Activated CD4-positive, alpha-beta T cell treated with anti-CD3 and anti-CD28 coated beads, Interleukin-2, amount 50 U/mL, for 48 hours (primary cell): ENCODE results near the gene OSBPL3.

Source experiments
- DNase-seq, 2 experiments: peaks; one replicate each; pipeline ENCODE4 v3.0.0-alpha.2; 2020

OSBPL3 gene

DNA sequence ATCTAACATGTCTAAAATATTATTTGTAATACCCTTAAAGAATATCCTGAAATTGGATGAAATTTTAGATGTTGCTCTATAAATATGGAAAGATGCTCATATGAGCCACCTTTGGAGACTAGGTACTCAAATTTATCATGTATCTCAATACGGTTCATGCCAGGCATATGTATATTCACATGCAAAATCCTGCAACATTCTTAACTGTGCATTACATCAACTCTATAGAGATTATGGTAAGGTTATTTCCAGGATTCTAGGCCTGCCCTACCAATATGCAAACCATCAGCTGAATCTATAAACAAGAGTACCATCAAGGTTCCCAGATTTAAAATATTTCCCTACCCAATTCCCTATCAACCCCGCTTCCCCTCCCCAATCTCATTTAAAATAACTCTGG, 27.5 kb downstream of the OSBPL3 start:
- DNase-seq: no peak

DNA sequence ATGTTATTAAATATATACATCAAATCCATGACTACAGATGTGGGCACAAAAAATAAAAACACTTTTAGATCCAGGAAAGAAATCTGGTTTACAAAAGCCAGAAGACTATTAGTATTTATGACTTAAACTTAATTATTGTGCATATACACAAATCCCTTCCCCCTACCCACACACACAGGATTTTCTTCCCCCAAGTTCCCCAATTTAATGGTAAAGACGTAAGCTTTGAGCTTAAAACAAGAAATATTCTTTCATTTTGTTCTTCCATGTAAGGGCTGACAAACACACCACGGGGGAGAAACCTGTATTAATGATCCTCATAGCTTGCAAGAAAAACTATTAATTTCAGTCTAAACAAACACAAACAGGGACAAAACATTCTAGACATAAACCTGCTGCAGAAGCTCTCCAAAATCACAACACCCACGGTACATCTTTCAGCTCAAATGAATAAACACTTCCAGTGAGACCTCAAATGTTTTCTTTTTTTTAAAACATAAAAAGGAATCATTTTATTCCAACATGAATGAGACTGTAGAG, 28.5 kb downstream of the OSBPL3 start:
- no peak for DNase-seq

DNA sequence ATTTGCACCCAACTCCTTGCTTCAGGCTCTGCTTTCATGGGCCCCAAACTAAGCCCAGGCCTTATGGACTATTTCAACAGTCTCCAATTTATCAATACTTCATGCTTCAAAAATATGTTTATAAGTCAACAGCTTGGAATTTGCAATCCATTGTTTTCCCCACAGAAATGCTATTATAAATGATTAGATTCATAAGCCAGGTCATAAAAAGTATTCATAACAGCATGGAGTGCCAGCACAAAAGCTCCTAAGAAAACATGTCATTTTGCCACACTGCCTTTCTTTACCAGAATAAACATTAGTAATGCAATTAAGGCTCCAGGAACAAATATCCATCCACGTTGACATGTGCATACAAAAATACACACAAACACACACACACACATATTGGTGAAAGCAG, 30.1 kb downstream of the OSBPL3 start:
- DNase-seq: no peak

DNA sequence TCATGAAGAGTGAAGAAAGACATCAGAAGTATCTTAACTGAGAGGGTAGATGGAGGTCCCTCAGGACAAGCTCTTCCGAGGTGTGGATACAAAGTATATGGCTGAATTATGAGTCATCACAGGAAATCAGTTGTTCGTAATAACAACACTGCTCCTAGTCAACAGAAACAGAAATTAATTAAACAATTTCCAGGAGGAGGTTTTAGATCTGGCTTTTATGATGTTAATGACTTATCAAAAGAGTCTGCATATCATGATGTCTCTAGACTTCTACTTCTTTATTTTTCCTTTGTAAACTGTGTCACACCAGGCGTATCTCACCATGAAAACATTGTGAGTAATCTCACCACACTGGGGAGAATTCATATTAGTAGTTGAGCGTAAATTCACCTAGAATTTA, 31.2 kb downstream of the OSBPL3 start:
- no peak for DNase-seq

DNA sequence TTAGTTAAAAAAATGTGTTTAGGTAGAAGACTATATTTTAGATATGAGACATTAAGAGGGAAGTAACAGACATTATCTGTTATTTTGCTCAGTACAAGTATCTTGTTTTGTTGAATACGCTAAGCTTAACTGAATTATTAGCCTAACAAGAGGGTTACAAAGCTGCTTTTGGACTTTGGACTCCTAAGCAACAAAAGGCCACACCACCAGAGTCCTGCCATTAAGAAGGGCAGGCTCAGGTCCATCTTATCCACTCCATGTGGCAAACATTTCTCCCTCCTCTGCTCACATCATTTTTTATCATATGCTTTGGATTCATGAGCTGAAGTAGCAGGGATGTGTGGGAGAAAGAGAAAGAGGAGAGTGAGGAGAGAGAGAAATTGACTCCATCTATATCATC, 33.5 kb downstream of the OSBPL3 start:
- no peak for DNase-seq

DNA sequence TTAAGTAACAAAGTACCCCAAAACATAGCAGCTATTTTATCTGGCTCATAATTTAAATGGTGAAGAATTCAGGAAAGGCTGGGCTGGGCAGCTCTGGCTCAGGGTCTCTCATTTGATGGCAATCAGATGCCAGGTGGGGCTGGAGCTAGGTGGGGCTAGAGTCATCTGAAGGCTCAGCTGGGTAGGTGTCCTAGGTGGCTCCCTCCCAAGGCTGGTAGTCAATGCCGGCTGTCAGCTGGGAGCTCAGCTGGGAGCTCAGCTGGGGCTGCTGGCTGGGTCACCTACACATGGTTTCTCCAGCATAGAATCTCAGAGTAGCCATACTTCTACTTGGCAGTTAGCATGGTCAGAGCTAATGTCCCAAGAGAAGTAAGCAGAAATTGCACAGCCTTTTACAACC, 34.1 kb downstream of the OSBPL3 start:
- no peak for DNase-seq

DNA sequence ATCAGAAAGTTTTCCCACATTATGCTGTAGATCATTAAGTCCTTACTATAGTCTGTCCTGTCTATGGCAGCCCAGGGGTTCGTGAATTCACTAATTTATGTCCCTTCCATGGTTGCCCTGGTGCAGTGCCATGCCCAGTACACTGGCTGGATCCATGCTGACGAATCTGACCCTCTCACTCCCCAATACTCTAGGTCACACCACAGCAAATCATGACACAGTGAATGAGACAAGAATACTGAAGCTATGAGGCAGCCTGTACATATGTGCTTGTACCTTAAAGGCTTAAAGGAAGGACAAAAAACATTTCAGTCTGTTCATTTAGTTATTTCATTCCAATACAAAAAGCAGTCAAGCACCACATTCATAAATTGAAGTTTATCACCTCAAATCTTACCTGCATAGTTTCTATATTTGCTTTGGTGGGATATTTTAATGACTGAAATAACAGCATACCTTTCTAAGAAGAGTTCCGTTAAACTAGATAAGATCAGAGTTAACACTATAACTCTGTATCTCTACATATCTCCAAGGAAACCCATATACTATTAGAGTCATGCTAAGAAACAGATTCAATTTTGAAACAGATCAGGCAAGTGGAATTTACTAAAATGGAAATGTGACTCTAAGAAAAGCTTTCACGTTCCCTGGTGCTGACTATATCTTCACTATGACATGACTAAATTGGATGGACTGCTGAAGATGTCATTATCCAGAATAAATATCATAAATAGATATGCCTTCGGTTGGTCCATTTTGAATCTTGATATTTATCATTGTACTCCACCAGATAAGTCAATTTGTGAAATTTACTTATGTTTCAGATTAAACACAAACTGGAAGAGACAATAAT, 36.7 kb downstream of the OSBPL3 start:
- no peak for DNase-seq

DNA sequence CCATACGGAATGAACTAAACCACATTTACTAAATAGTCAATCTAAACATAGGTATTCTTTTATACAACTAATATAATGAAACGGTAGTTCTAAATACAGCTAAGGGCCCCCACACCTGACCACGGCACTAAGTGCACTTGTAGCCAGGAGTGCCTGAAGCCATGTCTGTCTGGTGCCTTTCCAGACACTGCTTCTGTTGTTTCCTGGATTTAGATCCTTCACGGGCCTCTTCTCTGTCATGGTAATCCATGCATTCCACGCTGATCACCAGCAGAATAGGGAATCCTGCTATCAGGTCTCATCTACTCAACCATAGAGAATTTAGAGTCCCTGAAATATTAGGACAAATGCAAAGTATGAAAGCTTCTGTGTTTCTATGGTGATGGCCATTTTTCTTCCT, 37.8 kb downstream of the OSBPL3 start:
- DNase-seq: no peak

DNA sequence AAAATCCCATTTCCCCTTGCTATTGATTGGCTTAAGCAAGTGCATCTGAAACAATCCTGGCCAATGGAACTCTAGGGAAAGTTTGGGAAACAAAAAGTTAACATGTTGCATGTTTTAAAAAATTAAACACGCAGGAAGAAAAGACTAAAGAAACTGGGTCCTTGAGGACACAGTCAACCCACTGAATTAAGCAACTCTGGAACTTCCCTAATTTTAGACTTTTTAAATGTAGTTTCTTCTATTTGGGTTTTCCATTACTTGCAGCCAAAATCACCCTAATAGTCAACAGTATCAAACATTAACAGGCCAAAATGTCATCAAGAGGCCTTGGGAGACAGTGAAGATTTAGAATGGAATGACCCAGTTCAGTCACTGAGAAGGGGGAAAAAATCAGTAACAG, 40.6 kb downstream of the OSBPL3 start:
- no peak for DNase-seq

DNA sequence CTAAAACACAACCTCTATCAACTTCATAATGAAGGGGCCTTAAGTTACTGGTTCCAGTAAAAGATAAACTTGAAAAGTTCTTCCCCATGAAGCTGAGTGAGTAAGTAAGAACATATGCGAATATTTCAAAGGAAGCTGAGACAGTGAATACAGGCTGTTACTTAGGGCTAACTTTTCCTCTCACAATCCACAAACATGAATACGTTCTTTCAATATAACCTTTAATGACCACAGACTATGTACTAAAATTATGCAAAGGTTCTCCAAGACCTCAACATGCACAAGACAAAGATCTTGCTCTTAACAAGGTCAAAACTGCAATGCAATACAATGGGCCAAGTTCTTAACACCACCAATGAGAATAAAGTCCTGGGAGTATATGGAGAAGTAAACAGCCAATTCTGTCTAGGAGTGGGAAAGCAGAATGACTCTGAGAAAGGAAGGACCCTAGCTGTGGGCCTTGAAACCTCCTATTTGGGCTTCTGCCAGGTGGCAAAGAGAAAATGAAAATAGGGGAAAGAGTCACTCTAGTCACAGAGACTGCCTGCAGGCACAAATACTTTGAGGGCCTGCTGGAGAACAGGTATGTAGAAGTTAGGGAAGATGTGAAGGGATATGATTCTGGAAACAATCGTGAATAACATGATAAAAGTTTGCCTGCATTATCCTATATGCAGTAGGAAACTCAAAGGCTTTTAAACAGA, 43.7 kb downstream of the OSBPL3 start:
- no peak for DNase-seq

DNA sequence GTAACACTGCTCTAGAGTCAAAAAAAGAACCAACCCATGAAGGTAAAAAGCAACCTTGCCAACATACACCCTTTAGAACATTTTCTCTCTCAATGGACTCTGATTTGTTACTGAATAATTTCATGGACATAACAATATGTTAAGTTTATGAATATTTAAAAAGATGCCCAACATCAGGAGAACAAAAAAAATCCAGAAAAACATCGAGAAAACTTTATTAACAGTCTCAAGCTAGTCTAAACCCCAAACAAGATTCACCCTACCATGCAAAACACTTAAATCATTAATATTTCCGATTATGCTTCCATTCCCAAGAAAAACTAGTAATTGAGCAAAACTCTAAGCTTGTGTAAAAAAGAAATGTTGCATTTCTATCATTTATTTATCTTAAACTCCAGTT, 46.7 kb downstream of the OSBPL3 start:
- no peak for DNase-seq

DNA sequence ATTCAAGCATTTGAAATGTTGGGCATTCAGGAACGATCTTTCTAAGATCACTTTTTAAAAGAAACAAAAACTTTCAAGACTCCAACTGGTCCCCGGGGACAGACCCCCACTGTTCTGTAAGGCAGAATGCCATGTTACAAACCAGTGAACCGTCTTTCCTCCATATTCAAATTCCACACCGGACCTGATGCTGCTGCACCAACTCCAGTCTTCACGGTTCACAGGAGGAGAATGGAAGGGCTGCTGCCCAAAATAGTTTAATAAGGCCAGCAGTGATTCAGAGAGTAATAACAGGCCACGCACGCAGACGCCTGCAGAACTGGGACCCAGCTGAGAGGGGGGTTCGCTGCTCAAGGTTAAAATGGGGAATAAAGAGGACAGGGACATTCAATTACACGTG, 47.2 kb downstream of the OSBPL3 start:
- DNase-seq: no peak

DNA sequence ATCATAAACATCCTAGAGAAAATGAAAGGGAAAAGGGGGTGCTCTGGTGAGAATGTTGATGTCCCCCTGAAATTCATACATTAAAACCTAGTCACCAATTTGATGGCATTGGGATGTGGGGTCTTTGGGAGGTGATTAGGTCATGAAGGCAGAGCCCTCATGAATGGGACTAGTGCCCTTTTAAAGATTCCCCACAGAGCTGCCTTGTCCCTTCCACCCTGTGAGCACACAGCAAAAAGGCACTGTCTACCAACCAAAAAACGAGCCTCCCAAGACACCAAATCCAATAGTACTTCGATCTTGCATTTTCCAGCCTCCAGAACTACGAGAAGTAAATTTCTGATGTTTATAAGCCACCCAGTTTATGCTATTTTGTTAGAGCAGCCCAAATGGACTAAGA, 47.6 kb downstream of the OSBPL3 start:
- DNase-seq: no peak

DNA sequence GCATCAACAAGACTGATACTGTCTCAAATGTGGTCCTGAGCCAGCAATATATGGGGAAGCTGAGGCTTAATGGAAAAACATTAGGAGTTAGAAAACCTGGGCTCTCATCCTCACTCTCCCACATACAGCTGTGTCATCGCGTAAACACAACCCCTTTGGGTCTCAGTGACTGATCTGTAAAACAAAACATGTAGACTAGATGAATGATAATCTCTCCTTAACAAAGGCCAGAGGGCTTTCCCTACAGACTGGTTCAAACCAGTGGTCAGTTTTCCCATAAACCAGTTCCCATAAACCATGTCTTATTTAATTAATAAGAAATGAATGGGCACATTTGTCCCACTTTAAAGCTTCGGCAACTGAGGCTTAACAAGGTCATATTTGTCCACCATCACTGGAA, 48.1 kb downstream of the OSBPL3 start:
- DNase-seq: no peak

DNA sequence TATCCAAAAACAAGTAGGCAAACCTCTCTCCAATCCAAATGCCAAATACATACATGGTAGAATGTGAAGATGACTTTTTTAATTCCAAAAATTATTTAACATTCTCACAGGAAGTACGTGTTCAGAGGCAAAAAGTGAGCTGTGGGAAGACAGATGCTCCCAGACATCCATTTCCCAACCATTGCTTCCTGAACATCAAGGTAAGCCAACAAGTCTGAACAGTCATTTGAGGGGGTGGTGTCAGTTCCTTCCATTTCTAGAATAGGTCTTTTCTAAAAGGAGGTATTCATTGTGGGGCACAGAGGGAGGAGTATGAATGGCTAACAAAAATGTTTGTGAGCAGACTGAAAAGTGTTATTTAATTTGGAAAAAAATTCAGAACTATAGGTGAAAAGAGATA, 49.1 kb downstream of the OSBPL3 start:
- DNase-seq: no peak

DNA sequence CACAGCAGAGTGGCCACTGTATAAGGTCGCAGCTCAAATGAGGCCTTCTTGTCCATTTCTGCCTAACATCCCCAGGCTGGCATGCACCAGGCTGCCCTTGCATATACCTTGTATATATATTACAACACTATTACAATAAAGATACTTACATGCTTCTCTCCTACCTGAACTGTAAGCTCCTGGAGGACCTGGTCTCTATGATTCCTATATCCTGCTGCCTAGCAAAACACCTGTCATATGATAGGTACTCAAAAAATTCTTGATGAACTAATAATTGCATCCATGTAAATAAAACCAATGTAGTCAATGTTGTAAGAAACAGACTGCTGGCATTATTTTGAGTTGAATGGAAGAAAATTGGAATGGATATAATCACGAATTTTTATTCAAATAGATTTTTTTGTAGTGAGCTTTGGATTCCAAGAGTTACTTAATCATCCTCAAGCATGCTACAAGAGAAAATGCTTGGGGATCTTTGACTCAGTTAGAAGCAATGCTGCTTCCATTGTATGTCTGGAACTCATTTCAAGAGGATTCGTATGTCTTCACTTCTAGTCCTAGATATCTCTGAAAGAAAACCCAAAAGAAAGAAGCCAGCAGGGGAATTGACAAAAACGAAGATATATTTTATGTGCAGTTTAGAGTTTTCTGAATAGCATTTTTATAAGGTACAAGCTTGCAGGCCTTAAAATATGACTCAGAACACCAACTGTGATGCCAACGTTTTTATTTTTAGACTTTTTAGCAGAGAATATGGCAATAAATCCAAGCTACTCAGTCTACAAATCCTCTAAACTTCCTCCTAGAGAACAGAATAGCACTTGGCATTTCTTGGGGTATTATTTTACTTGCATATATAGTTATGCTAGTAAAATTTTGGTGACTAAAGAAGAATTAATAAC, 53.1 kb downstream of the OSBPL3 start:
- DNase-seq: no peak

DNA sequence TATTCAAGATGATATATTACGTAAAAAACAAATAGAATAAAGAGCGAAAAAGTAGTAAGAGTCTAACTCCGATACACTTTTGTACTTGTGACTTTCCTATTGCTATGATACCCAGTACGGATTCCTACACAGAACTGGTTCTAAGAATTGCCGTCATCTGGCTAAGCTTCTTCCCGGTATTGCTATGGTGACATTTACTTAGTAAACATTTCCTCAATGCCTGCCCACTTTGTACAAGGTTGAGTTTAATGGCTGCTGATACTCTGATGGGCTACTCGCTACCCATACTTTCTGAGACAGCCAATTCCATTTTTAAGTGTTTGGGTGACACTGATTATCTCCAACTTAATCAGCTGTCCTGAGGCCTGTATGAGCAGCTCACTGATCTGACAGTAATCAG, 55.6 kb downstream of the OSBPL3 start:
- DNase-seq: no peak

DNA sequence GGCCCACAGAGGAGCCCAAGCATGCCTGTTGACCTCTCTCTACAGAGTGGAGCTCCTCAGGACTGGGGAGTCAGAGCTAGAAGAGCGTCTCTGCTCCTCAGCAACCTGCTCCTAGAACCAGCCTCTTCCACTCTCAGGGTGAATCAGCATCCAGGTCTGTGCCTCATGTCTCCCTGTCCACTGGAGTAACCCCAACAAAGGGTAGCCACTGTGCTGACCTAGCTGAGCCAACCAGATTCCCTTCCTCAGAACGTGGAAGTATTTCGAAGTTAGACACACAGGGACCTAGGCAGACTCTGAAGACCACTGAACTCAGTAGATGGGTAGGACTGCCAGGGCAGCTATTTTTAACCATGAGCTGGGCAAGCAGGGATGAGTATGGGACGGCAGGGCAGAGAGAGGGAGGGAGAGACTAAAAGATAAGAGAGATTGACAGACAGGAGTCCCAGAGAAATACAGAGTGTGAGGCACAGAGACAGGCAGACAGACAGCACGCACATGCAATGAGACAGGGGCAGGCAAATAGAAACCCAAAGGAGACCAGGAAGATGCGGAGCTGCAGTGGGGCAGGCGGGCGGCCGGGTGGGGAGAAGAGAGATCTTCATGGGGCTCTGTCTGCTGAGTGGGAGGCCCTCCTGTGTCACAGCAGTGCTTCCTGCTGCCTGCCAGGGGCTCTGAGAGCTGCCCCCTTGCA, 56.7 kb downstream of the OSBPL3 start:
- no peak for DNase-seq

DNA sequence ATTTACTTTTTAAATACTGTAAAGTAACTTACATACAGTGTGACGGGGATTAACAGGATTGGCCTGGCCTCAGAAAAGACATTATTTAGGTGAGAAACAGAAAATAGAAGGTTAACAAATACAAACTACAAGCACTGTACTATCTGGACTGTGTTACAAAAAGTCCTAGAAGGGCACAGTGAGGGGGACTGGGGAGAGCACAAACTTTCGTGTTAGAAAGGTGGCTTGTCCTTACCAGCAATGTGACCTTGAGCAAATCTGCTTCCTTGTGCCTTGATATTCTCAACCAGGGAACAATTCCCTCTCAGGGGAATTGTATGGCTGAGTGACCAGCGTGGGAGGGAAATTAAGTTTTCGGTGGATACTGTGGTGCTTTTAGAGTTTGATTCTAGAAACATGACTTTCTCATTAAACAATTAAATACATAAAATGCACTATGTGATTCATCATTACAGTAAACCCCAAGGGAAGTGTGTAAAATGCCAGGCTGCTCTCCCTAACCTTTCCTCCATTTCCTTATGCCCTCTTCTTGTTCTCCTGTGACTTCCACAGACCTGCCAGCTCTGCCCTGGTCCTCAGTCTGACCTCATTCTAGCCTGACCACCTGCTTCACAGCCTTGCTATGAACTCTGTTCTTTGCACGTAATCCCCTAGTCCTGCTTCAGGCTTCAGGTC, 57.7 kb downstream of the OSBPL3 start:
- no peak for DNase-seq

DNA sequence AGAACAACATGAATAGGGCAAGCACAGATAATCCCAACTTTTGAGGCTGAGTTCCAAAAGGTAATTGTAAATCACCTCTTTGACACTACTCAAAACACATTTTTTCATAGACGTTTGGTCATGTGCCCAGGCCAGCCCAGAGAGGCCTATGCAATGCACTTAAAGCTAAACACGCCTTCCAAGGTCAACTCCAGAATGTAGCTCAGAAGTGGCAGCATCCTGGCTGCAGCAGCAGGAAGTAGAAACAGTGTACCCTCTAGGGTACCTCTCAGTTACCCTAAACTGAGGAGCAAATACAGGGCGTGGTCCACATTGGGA, 58.7 kb downstream of the OSBPL3 start:
- no peak for DNase-seq

DNA sequence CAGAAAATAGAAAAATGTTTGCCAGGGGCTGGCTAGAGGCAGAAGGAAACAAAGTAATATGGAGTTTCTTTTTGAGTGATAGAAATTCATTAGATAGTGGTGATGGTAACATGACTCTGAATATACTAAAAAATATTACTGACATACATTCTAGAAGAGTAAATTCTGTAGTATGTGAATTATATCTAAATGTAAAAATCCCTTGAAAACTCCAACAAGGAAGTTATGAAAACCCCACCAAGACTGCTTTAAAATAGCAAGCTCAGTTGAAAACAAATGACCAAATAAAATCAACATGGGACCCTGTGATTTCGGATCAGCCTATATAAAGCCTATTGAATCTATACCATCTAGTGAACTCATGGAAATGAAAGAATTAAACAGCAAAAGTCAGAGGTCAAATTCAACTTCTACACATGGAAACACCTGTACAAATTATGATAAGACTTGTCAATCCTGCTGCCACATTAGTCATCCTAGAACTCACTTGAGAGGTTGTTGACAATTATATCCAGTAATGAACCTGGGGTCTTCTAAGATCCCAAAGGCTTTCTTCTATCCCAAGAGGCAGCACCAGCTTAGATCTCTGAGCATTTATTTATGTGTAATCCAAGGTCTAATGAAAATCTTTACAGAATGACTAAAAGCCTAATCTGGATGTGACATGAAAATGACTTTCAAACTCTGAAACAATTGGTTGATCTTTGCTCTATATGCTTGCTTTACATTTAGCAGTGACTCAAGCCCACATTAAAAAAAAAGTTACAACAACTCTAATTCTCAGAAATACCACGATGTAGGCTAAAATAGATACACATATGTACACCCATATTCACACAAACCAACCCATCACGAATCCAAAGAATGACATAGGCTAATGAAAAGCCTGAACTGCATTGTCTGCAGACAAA, 59.3 kb downstream of the OSBPL3 start:
- DNase-seq: no peak
